NT2/D1 (cell line): ENCODE data around the gene UBE2F.

Experiments
- SUZ12 ChIP-seq: IDR thresholded peaks from 2 replicates; pipeline ENCODE4 v1.6.1; 2011; ENCODE audit not compliant: insufficient read length, insufficient read depth; ENCODE audit errors: extremely low read depth
- ZNF274 ChIP-seq: IDR thresholded peaks from 2 replicates; pipeline ENCODE4 v1.6.1; 2011; ENCODE audit warnings: mild to moderate bottlenecking, low read depth, low read length

DNA sequence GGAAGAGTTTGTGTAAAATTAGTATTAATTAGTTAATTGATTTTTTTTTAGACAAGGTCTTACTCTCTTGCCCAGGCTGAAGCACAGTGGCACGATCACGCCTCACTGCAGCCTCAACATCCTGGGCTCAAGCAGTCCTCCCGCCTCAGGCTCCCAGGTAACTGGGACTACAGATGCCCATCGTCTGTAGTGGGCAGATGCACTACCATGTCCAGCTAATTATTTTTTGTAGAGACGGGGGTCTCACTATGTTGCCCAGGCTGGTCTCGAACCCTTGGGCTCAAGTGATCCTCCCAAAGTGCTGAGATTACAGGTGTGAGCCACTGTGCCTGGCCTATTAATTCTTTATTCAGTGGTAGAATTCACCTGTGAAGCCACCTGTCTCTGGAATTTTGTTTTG, 41.1 kb downstream of the UBE2F start:
- TF ChIP-seq SUZ12 (no peak), ZNF274 (no peak)
